OCI-LY7 (cell line): Measurements from ENCODE around the gene ADRA2B. TPM values are rescaled to one million over a fixed set of nuclear protein-coding genes. Genes with fewer than 3 reads are reported as not detected.

Experiments
- BruUV-seq: library from RNA; stranded (reverse); fragments of 400-500 nt; replicated peaks from 2 replicates; lab custom pipeline; 2021; lab: Mats Ljungman, UMichigan
- CTCF ChIA-PET: fragments of 300-600 bp; sonication (Branson Sonifier 250); formaldehyde crosslinking; loops from one replicate; lab custom pipeline; 2022; ENCODE audit warnings: antibody characterized with exemption; ENCODE audit not compliant: unreplicated experiment; lab: Charles Lee
- POLR2A ChIA-PET: fragments of 300-600 bp; sonication (Branson Sonifier 250); formaldehyde crosslinking; loops from one replicate; lab custom pipeline; 2022; ENCODE audit warnings: antibody characterized with exemption; lab: Charles Lee
- DNase-seq: peaks from one replicate; pipeline ENCODE4 v3.0.0-alpha.2; 2015; ENCODE audit warnings: low spot score
- H2AFZ ChIP-seq: fragments of 200-600 bp; sonication (generic), shearing (Covaris generic); 2 replicates; pipeline ENCODE4 v1.6.1; 2014; ENCODE audit warnings: mild to moderate bottlenecking, antibody characterized with exemption, low read length, moderate library complexity
- H3K27ac ChIP-seq: fragments of 200-600 bp; sonication (generic); 2 replicates; pipeline ENCODE4 v1.5.1; 2014; ENCODE audit warnings: mixed run types, low read depth, mild to moderate bottlenecking, moderate library complexity, low read length, inconsistent platforms; ENCODE audit not compliant: poor library complexity, severe bottlenecking
- H3K36me3 ChIP-seq: fragments of 200-600 bp; sonication (generic); 2 replicates; pipeline ENCODE4 v1.6.1; 2014; ENCODE audit warnings: mild to moderate bottlenecking, antibody characterized with exemption, low read length, moderate library complexity, mixed read lengths; ENCODE audit not compliant: insufficient read depth
- H3K4me1 ChIP-seq: fragments of 200-600 bp; sonication (generic); 2 replicates; pipeline ENCODE4 v1.5.1; 2014; ENCODE audit warnings: mild to moderate bottlenecking, low read length; ENCODE audit not compliant: insufficient read depth, poor library complexity, severe bottlenecking
- H3K4me2 ChIP-seq: fragments of 200-600 bp; sonication (generic); 2 replicates; pipeline ENCODE4 v1.6.1; 2014; ENCODE audit warnings: mild to moderate bottlenecking, low read length
- H3K4me3 ChIP-seq: fragments of 200-600 bp; sonication (generic); 2 replicates; pipeline ENCODE4 v1.5.1; 2014; ENCODE audit warnings: mild to moderate bottlenecking, low read depth, low read length; ENCODE audit not compliant: poor library complexity, severe bottlenecking
- H3K79me2 ChIP-seq: fragments of 200-600 bp; sonication (generic); 2 replicates; pipeline ENCODE4 v1.6.1; 2016; ENCODE audit warnings: low read depth, mild to moderate bottlenecking, low read length, moderate library complexity, mixed read lengths; ENCODE audit not compliant: insufficient read depth
- H3K9me2 ChIP-seq: fragments of 200-600 bp; sonication (generic); 2 replicates; pipeline ENCODE4 v1.6.1; 2016; ENCODE audit warnings: mild to moderate bottlenecking, low read length, mixed read lengths; ENCODE audit not compliant: insufficient read depth
- H3K9me3 ChIP-seq: fragments of 200-600 bp; sonication (generic); 2 replicates; pipeline ENCODE4 v1.6.1; 2014; ENCODE audit warnings: mild to moderate bottlenecking, mixed run types, low read length, mixed read lengths
- H4K20me1 ChIP-seq: fragments of 200-600 bp; sonication (generic); 2 replicates; pipeline ENCODE4 v1.6.1; 2014; ENCODE audit warnings: mild to moderate bottlenecking, antibody characterized with exemption, low read length, moderate library complexity, mixed read lengths; ENCODE audit not compliant: insufficient read depth
- EZH2phosphoT487 ChIP-seq: fragments of 200-600 bp; sonication (generic); IDR thresholded peaks from 2 replicates; pipeline ENCODE4 v1.6.1; 2018; ENCODE audit warnings: low read depth, borderline replicate concordance, mild to moderate bottlenecking, mixed run types, antibody characterized with exemption, low read length, moderate library complexity, mixed read lengths
- intact Hi-C: fragments of 100-400 bp; cut with micrococcal nuclease; formaldehyde crosslinking; loops from one replicate; pipeline ENCODE4 v1.10.0; 2022; ENCODE audit not compliant: unreplicated experiment
- total RNA-seq, 2 experiments: library from RNA; depleted of rRNA in 1 of 2; stranded (reverse); fragments of >200 nt in 1 of 2; shearing (Covaris generic) in 1 of 2; gene quantifications; 2 replicates each; pipeline ENCODE4 v1.2.3, GENCODE V29; 2014 to 2022
- TF ChIP-seq, protein P1 (sequence below): fragments of 200-600 bp; sonication (generic); conservative IDR thresholded peaks from 2 replicates; pipeline ENCODE4 v1.5.1; 2014; ENCODE audit warnings: mild to moderate bottlenecking, antibody characterized with exemption, low read length, moderate library complexity, mixed read lengths

ADRA2B gene
- total RNA-seq, 2 experiments from 2014 or later = 0.06 to 0.11 TPM

GRCh38 chr2:96138179-96139145 is 22.1 kb upstream of the ADRA2B start, which contains the start of gene ASTL:
TSS of gene ASTL (minus strand) at chr2:96138502. CDS start at chr2:96138436, 66 bp downstream.
- intact Hi-C loops = loop anchor here (1.0 kb wide), 2 partner anchors 36 to 127 kb away; partner anchors contain the start of gene TMEM127
- no peak for TF ChIP-seq EZH2phosphoT487
- TF ChIP-seq, protein P1, sequence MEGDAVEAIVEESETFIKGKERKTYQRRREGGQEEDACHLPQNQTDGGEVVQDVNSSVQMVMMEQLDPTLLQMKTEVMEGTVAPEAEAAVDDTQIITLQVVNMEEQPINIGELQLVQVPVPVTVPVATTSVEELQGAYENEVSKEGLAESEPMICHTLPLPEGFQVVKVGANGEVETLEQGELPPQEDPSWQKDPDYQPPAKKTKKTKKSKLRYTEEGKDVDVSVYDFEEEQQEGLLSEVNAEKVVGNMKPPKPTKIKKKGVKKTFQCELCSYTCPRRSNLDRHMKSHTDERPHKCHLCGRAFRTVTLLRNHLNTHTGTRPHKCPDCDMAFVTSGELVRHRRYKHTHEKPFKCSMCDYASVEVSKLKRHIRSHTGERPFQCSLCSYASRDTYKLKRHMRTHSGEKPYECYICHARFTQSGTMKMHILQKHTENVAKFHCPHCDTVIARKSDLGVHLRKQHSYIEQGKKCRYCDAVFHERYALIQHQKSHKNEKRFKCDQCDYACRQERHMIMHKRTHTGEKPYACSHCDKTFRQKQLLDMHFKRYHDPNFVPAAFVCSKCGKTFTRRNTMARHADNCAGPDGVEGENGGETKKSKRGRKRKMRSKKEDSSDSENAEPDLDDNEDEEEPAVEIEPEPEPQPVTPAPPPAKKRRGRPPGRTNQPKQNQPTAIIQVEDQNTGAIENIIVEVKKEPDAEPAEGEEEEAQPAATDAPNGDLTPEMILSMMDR = peak; percentile 88
- Histone ChIP-seq H3K9me2 (no peaks in the 10 kb centered on the region), H3K9me3 (no peaks in the 10 kb centered on the region), H2AFZ (no peak within 1 kb of the TSS), H3K4me1 (peaks cover 24% of the 10 kb centered on the region), H3K27ac (no peak within 1 kb of the TSS), H4K20me1 (no peaks in the 10 kb centered on the region), H3K4me3 (no peak within 1 kb of the TSS), H3K4me2 (no peak within 1 kb of the TSS), H3K79me2 (peaks cover 8% of the 10 kb centered on the region; the same call in 1 of the 2 replicates), H3K36me3 (peaks cover 19% of the 10 kb centered on the region)
- ChIA-PET CTCF (interaction anchor here (0.6 to 3.3 kb wide), 4 partner anchors 21 to 122 kb away, joined by 3 to 26 read pairs (median 6); no protein-coding TSS in a partner anchor), POLR2A (interaction anchor here (0.6 to 3.6 kb wide), 2 partner anchors 36 to 49 kb away, joined by 9 to 23 read pairs; no protein-coding TSS in a partner anchor)
- BruUV-seq = no TSS peak
- DNase-seq = peak; percentile 81

DNA sequence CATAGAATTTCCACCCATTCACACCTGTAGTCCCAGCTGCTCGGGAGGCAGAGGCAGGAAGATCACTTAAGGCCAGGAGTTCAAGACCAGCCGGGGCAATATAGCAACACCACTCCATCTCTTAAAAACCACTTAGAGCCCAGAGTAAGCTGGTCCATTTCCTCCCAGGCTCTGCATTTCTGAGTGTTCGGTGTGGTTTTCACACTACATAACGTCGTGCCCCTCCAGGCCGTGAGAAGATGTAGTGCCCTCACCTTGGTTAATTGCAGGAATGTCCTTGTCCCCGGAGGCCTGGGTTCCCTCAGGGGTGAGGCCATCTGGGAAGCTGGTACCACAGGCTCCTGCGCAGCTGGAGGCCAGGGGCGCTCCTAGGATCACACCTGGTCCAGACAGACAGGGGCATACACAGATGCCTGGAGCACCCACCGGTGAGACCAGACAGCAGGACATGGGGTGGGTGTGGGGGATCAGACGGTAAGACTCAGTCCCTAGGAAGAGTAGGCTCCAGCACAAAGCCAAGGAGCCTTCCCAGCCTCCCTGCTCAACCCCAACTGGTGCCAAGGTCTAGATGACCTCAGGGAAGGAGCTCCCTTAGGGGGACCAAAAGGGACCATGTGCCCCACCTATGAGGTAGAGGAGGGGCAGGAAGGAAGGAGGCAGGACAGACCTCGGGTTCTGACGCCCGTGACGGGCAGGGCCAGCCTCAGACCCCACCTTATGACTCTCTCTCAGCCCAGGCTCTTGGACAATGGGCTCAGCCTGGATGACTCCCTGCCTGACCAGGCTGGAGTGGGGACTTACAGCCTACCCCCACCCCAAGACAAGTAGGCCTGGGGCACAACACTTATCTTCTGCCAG is 21.2 kb upstream of the ADRA2B start:
- POLR2A ChIA-PET = interaction anchor here (0.9 to 3.6 kb wide), 3 partner anchors 11 to 37 kb away, joined by 3 to 23 read pairs (median 4); no protein-coding TSS in a partner anchor
- H3K27ac ChIP-seq = no peak overlapping the region
- BruUV-seq = no TSS peak

More for the DNA sequence above, 21.2 kb upstream of the ADRA2B start:
- TF ChIP-seq EZH2phosphoT487 = no peak
- TF ChIP-seq, protein P1 = no peak
- Histone ChIP-seq H3K4me3 (no peak overlapping the region), H3K9me2 (no peaks in the 10 kb centered on the region), H3K4me1 (peaks cover 15% of the 10 kb centered on the region), H3K79me2 (no peaks in the 10 kb centered on the region), H4K20me1 (no peaks in the 10 kb centered on the region), H2AFZ (no peak overlapping the region), H3K36me3 (peaks cover 10% of the 10 kb centered on the region), H3K4me2 (no peak overlapping the region), H3K9me3 (no peaks in the 10 kb centered on the region)
- no peak for DNase-seq
- intact Hi-C loops = loop anchor here (1.0 kb wide), 2 partner anchors 37 to 128 kb away; partner anchors contain the start of gene TMEM127
- CTCF ChIA-PET = interaction anchor here (2.0 to 3.3 kb wide), 2 partner anchors 37 to 97 kb away, joined by 6 to 26 read pairs; no protein-coding TSS in a partner anchor
